GM11168 (cell line): ENCODE measurements around the gene LRRC31.

Source experiments
- in situ Hi-C: fragments of 300-500 bp; cut with MboI; formaldehyde crosslinking; loops from one replicate; pipeline ENCODE4 v1.12.0; 2022; ENCODE audit warnings: low sequenced_read_pairs; ENCODE audit not compliant: unreplicated experiment

Gene LRRC31

DNA sequence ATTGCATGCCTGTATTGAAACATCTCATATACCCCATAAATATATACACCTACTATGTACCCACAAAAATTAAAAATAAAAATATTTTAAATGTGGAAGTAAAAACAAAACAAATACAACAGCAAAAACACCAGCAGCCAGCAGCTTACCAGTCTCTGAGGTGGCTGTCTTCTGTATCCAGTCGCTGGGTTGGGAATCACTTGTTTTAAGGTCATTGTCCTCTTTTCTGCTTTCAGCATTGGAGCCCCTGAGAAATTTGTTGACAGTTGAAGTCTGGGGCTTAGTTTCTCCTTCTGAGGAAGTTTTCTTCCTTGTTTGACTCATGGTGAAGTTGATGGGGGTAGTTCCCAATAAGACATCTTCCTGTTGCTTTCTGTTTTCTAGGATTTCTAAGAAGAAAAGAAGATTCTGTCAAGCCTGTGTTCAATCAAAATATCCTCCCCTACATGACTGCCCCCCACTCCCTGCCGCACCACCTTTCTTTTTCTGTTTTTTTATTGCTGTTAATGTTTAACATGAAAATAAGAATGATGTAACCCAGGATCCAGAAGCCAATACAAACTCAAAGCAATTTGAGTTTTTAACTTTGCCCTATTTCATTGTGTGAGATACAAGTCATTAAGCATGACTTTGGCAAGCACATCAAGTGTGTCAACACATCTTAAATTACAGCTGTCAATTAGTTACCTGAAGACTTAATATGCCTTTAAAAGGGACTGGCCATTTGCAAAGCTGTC is at the start of gene LRRC31:
TSS of gene LRRC31 (minus strand) at position 452 of the 737 bp plus-strand sequence. CDS start at position 324, 128 bp downstream.
- in situ Hi-C loops: loop anchor here (10.0 kb wide), 1 partner anchor 95 kb away; the partner anchor contains the start of gene SEC62

DNA sequence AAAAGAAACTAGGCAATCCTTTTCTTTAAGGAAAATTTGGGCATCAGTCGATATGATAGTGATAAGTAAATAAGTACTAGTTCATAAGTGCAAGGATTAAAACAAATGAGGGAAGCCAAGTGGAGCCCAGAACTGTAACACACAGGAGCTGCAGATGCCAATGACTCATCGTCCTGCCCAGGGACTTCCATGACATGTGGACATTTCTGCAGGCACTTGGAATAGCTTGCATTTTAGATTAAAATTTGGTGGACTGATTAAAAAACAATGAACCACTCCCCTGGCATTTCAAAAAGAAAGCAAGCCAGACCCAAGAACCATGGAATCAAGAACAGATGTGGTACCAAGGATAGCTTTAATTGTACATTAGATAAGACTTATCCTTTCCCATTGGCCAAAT is 44.6 kb upstream of the LRRC31 start:
- in situ Hi-C loops: no loop called here

GRCh38 chr3:169913323-169913722 is 43.6 kb upstream of the LRRC31 start:
- in situ Hi-C loops: no loop called here

- in situ Hi-C loops: no loop called here
Measured at GRCh38 chr3:169911272-169911671, 41.5 kb upstream of the LRRC31 start, which contains the start of gene SAMD7. Gene SAMD7, plus strand, starts transcription at chr3:169911572. Its CDS starts 7,927 bp downstream, at chr3:169919499.

DNA sequence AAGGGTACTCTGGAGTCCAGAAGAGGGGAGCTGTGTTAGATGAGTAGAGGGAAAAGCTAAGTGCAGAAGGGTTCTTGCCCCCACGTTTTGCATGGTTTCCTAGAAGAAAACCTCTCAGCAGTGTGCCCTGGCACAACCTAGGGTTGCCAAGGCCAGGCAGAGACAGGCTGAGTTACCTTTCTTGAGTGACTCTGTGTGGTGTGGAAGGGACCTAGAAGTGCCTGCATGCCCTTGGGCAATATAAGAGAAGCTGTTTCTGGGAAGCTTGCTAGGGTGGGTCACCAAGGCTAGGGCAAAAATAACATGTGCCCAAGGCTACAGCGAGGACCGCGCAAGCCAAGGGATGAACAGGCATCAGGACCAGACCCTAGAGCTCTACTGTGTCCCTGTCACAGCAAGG is 38.2 kb upstream of the LRRC31 start:
- in situ Hi-C loops: no loop called here

GRCh38 chr3:169907476-169907875 is 37.7 kb upstream of the LRRC31 start:
- in situ Hi-C loops: no loop called here

DNA sequence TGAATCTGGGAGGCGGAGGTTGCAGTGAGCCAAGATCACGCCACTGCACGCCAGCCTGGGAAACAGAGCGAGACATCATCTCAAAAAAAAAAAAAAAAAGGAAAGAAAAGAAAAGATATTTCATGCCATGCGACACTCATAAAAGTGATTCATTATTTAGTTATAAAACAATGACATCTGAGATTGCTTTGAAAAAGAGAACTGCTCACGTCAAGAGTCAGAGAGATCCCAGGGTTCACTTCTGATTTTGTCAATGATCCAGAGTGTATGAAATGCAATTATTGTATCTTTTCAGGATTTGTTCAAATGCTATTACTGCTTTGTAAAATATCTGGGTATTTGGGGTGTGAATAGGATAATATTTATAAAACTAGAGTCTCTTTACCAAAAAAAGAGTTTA is 35.7 kb upstream of the LRRC31 start:
- in situ Hi-C loops: no loop called here

DNA sequence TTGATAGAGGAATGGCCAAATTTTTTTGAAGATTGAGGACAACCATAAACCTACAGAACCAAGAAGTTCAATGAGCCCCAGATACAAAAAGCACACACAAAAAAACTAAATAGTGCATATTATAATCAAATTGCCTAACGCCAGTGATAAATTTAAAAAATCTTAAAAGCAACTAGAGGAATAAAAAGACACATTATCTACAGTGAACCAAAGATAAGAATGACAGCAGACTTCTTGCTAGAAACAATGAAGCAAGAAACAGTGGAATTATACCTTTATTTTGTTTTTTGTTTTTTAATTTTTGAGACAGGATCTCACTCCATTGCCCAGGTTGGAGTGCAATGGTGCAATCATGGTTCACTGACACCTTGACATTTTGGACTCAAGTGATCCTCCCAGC is 31.7 kb upstream of the LRRC31 start:
- in situ Hi-C loops: no loop called here

- in situ Hi-C loops: no loop called here
Measured at GRCh38 chr3:169897284-169897683, 27.5 kb upstream of the LRRC31 start.

DNA sequence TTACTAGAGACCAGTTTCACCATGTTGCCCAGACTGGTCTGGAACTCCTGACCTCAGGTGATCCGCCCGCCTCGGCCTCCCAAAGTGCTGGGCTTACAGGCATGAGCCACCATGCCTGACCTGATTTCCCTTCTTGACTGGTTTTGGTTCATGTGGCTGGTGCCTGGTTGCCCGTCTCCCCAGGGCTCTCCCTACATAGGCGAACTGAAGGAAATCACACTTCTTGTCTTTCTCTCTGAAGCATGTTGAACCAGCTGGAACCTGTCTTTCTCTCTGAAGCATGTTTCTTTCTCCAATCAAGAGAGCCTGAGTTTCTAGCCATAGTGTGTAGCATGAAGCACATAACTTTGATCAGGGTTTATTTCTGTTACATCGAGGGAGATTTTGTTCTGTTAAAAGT is 25.3 kb upstream of the LRRC31 start:
- in situ Hi-C loops: no loop called here

GRCh38 chr3:169894110-169894509 is 24.4 kb upstream of the LRRC31 start:
- in situ Hi-C loops: no loop called here

- in situ Hi-C loops: no loop called here
Measured at GRCh38 chr3:169891886-169892285, 22.2 kb upstream of the LRRC31 start.

- in situ Hi-C loops: no loop called here
Measured at GRCh38 chr3:169886671-169887070, 16.9 kb upstream of the LRRC31 start.

DNA sequence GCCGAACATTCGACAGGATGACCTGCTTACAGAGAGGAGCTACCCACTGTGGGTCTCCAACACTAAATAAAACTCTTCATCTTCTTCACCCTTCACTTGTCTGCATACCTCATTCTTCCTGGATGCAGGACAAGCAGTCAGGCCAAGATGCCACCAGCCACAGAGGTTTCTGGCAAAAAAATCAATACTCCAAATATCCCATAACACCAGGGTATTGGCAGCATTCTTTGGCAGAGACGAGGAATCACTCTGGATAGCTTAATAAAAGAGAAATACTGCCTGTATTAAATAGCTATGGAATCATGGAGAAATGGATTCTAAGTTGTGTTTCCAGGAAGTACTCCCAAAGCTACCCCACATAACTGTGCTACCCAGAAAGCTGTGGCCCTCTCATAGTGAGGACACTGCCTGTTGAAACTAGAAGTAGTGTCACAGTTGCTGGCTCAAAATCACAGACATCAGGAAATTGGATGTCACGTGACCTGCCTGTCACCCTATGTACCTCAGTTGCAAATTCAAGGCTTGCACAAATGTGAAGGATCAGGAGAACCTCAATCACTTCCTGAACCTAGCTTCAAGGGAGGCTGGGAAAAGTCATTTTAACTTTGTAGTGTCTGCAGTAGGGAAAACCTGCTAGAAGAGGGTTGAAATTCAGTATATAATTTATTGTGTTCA is 11.0 kb upstream of the LRRC31 start:
- in situ Hi-C loops: no loop called here

GRCh38 chr3:169879845-169880575 is 10.3 kb upstream of the LRRC31 start:
- in situ Hi-C loops: no loop called here

DNA sequence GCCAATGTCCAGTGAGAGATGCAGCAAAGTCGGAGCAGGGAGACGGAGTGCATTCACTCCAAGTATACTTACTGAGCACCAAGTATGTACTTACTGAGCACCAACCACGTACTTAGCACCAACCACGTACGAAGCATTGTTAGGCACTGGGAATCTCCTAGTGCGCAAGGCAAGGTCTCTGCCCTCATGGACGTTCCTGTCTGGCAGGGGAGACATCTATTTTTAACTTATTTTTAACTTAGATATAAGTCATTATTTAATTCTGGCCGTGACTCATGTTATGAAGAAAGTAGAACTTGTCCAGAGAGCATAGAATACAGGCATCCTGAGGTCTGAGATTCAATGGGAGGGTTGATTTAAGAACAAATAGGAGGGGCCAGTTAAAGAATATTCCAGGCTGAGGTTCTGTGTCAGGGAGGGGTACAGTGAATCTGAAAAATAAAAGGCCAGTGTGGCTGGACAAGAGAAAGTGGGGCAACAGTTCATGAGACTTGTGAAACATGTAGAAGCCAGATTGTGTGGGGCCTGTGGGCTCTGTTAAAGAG is 9.3 kb upstream of the LRRC31 start:
- in situ Hi-C loops: no loop called here

GRCh38 chr3:169871129-169871886 is 1.6 kb upstream of the LRRC31 start:
- in situ Hi-C loops: no loop called here

DNA sequence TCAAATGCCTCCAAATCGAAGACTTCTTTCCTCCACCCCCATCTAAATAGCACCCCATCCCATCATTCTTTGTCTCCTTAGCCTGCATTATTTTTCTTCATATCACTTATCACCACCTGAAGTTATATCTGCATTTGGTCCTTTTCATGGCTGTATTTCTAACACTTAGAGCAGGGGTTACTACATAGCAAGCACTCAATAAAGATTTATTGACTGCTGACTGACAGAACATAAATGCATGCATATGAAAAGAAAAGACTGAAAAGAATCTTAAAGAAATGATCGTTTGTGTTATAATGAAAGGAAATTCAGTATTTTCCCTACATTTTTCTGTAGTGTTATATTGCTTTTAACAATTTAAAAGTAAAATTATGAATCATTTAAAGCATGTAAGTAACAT is 1.4 kb downstream of the LRRC31 start:
- in situ Hi-C loops: loop anchor here (10.0 kb wide), 1 partner anchor 96 kb away; the partner anchor contains the start of gene SEC62

DNA sequence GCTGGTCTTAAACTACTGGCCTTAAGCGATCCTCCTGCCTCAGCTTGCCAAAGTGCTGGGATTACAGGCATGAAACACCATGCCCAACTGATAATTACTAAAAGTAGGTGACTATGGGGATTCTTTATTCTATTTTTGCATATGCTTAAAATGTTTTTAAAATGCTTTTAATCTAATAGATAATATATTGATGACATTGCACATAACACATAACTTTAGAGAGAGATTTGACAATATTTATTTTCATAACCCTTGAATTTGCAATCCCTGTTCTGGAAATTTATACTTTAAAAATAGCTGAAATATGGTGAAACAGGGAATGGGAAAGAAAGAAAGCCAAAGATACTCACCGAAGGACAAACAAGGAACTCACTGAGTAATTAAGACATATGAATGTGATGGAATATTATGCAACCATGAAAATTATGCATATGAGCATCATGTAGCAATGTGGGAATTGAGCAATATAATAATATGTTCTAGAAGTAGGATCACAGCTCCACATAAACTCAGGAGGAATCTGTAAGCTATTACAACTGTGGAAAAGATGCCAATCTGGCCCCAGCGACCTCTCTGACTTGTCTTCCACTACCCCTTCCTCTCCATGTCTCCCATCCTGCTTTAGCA is 2.0 kb downstream of the LRRC31 start:
- in situ Hi-C loops: loop anchor here (10.0 kb wide), 1 partner anchor 97 kb away; the partner anchor contains the start of gene SEC62
